Karpas-422 (cell line): ENCODE data around the gene TAB3. TPM values are rescaled to one million over a fixed set of nuclear protein-coding genes. Genes with fewer than 3 reads are reported as not detected.

Source experiments
- DNase-seq: peaks from one replicate; pipeline ENCODE4 v3.0.0-alpha.2; 2015
- H2AFZ ChIP-seq: fragments of 200-600 bp; sonication (generic); 2 replicates; pipeline ENCODE4 v1.6.1; 2014; ENCODE audit warnings: antibody characterized with exemption, low read length, mixed read lengths
- H3K27ac ChIP-seq: fragments of 200-600 bp; sonication (generic); 2 replicates; pipeline ENCODE4 v1.5.1; 2014; ENCODE audit warnings: mild to moderate bottlenecking, low read length, moderate library complexity
- H3K27me3 ChIP-seq: fragments of 200-600 bp; sonication (generic); 2 replicates; pipeline ENCODE4 v1.6.1; 2014; ENCODE audit warnings: low read length, mixed read lengths
- H3K36me3 ChIP-seq: fragments of 200-600 bp; sonication (generic); 2 replicates; pipeline ENCODE4 v1.6.1; 2014; ENCODE audit warnings: low read length, mixed read lengths; ENCODE audit not compliant: insufficient read depth
- H3K4me1 ChIP-seq: fragments of 200-600 bp; sonication (generic); 2 replicates; pipeline ENCODE4 v1.6.1; 2014; ENCODE audit warnings: mild to moderate bottlenecking, low read length, mixed read lengths
- H3K4me2 ChIP-seq: fragments of 200-600 bp; sonication (generic); 2 replicates; pipeline ENCODE4 v1.6.1; 2014; ENCODE audit warnings: low read length, low read depth, mild to moderate bottlenecking; ENCODE audit not compliant: poor library complexity, severe bottlenecking
- H3K4me3 ChIP-seq: fragments of 200-600 bp; sonication (generic); 2 replicates; pipeline ENCODE4 v1.5.1; 2014; ENCODE audit warnings: mild to moderate bottlenecking, antibody characterized with exemption, low read length, mixed read lengths
- H3K79me2 ChIP-seq: fragments of 200-600 bp; sonication (generic); 2 replicates; pipeline ENCODE4 v1.6.1; 2014; ENCODE audit warnings: mild to moderate bottlenecking, low read length, mixed read lengths
- H3K9ac ChIP-seq: fragments of 200-600 bp; sonication (generic); 2 replicates; pipeline ENCODE4 v1.6.0; 2014; ENCODE audit warnings: low read length
- H3K9me2 ChIP-seq: fragments of 200-600 bp; sonication (generic), shearing (Covaris generic); replicated peaks from 2 replicates; pipeline ENCODE4 v1.6.0; 2014; ENCODE audit warnings: mild to moderate bottlenecking, low read length, moderate library complexity; ENCODE audit not compliant: insufficient read depth
- H3K9me3 ChIP-seq: fragments of 300-700, 200-600 bp; sonication (generic); 2 replicates; pipeline ENCODE4 v1.6.1; 2014; ENCODE audit warnings: low read length, mixed read lengths
- H4K20me1 ChIP-seq: fragments of 200-600 bp; sonication (generic); 2 replicates; pipeline ENCODE4 v1.6.1; 2014; ENCODE audit warnings: mild to moderate bottlenecking, antibody characterized with exemption, low read length, low read depth; ENCODE audit not compliant: insufficient read depth
- total RNA-seq: library from RNA; depleted of rRNA; stranded (reverse); fragments of >200 nt; shearing (Covaris generic); gene quantifications from 2 replicates; pipeline ENCODE4 v1.2.3, GENCODE V29; 2014; ENCODE audit warnings: low replicate concordance

Gene TAB3
- total RNA-seq, 1 experiment from 2014 or later: 25.7 TPM

DNA sequence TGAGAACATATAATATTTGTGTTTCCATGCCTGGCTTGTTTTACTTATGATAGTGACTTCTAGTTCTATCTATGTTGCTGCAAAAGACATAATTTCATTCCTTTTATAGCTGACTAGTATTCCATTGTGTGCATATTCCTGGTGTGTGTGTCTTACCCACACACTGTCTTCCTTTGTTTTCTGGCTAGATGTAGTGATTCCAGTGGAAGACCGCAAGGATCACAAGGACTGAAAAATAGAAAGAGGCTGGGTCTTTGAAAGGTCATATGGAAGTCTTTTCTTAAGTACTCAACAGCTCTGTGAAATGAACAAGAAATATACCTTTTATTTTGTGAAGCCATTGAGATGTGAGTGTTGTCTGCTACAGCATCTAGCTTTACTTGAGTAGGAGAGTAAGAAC, 29.4 kb upstream of the TAB3 start:
- Histone ChIP-seq H4K20me1 (no peaks in the 10 kb centered on the region), H3K27ac (no peak overlapping the region), H2AFZ (no peak overlapping the region), H3K36me3 (no peaks in the 10 kb centered on the region), H3K4me2 (no peak overlapping the region), H3K4me3 (no peak overlapping the region), H3K79me2 (no peaks in the 10 kb centered on the region), H3K9ac (no peak overlapping the region), H3K9me2 (no peaks in the 10 kb centered on the region), H3K27me3 (no peaks in the 10 kb centered on the region), H3K4me1 (no peaks in the 10 kb centered on the region), H3K9me3 (no peaks in the 10 kb centered on the region)
- DNase-seq: no peak

DNA sequence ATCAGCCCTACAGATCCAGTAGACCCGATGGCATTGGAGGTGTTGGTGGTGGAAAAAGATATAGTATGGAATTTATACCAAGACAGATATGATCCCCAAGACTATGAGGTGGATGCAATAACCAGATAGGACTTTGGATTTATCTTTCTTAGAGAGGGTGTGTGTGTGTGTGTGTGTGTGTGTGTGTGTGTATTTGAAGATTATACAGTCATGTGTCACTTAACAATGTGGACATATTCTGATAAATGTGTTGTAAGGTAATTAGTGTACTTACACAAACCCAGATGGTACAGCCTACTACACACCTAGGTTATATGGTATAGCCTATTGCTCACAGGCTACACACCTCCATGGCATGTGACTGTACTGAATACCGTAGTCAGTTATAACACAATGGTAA, 24.4 kb upstream of the TAB3 start:
- Histone ChIP-seq H3K4me2 (no peak overlapping the region), H3K9me2 (no peaks in the 10 kb centered on the region), H3K36me3 (no peaks in the 10 kb centered on the region), H3K9me3 (no peaks in the 10 kb centered on the region), H3K79me2 (no peaks in the 10 kb centered on the region), H3K4me3 (no peak overlapping the region), H4K20me1 (no peaks in the 10 kb centered on the region), H3K27ac (no peak overlapping the region), H3K27me3 (no peaks in the 10 kb centered on the region), H2AFZ (no peak overlapping the region), H3K9ac (no peak overlapping the region), H3K4me1 (no peaks in the 10 kb centered on the region)
- DNase-seq: no peak

- no peak overlapping the region for H2AFZ ChIP-seq
- no peak for DNase-seq
- H3K4me3 ChIP-seq: no peak overlapping the region
- H3K9me2 ChIP-seq: no peaks in the 10 kb centered on the region
- no peaks in the 10 kb centered on the region for H3K9me3 ChIP-seq
- H3K4me2 ChIP-seq: no peak overlapping the region
- H3K36me3 ChIP-seq: no peaks in the 10 kb centered on the region
- H3K4me1 ChIP-seq: no peaks in the 10 kb centered on the region
- no peak overlapping the region for H3K9ac ChIP-seq
- no peaks in the 10 kb centered on the region for H4K20me1 ChIP-seq
- H3K27ac ChIP-seq: no peak overlapping the region
- no peaks in the 10 kb centered on the region for H3K79me2 ChIP-seq
- H3K27me3 ChIP-seq: no peaks in the 10 kb centered on the region
Observed at GRCh38 chrX:30910124-30910860, 21.2 kb upstream of the TAB3 start.

DNA sequence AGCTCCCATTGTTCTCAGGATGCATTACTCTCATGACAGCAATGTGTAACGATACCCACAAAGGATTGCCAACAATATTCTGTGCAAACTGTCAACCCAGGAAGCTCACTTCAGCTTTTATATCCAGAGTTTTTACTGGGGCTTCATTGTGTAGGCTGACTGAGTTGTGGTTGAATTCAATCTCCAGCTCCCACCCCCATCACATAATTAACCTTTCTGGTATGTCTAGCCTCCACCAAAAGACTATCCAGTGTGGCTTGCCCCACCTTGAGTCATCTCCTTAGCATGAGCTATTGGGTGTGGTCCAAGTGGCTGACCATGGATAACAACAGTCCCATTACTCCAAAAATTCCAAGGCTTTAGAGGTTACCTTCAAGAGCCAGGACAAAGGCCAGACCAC, 17.7 kb upstream of the TAB3 start:
- DNase-seq: no peak
- no peak overlapping the region for H3K9ac ChIP-seq
- H3K4me2 ChIP-seq: no peak overlapping the region
- no peaks in the 10 kb centered on the region for H3K36me3 ChIP-seq
- H3K27ac ChIP-seq: no peak overlapping the region
- H2AFZ ChIP-seq: no peak overlapping the region
- no peaks in the 10 kb centered on the region for H3K9me2 ChIP-seq
- H3K79me2 ChIP-seq: no peaks in the 10 kb centered on the region
- no peaks in the 10 kb centered on the region for H3K9me3 ChIP-seq
- H3K27me3 ChIP-seq: no peaks in the 10 kb centered on the region
- H3K4me3 ChIP-seq: no peak overlapping the region
- no peaks in the 10 kb centered on the region for H4K20me1 ChIP-seq
- H3K4me1 ChIP-seq: no peaks in the 10 kb centered on the region

GRCh38 chrX:30905321-30905720, 16.3 kb upstream of the TAB3 start:
- no peaks in the 10 kb centered on the region for H3K36me3 ChIP-seq
- no peak overlapping the region for H2AFZ ChIP-seq
- no peak overlapping the region for H3K4me3 ChIP-seq
- no peaks in the 10 kb centered on the region for H4K20me1 ChIP-seq
- H3K9ac ChIP-seq: no peak overlapping the region
- no peak for DNase-seq
- H3K9me3 ChIP-seq: no peaks in the 10 kb centered on the region
- H3K27ac ChIP-seq: no peak overlapping the region
- H3K79me2 ChIP-seq: no peaks in the 10 kb centered on the region
- H3K4me1 ChIP-seq: no peaks in the 10 kb centered on the region
- no peaks in the 10 kb centered on the region for H3K27me3 ChIP-seq
- H3K9me2 ChIP-seq: no peaks in the 10 kb centered on the region
- H3K4me2 ChIP-seq: no peak overlapping the region

DNA sequence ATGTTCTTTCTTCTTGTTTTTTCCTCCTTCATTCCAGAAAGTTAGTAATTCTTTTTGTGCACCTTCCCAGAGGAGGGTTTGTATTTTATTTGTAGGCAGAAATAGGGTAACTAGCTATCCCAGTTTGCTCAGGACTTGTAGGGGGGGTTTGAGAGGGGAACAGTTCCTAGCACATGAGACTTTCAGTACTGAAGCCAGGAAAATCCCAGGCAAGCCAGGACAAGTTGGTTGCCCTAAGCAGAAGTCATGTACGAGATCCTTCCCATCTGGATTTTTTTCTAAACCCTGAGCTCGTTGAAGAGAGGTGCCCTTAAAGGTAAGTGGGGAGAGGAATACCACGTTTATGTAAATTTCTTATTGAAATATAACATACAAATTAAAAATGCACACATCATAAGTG, 15.6 kb upstream of the TAB3 start:
- Histone ChIP-seq H3K27ac (no peak overlapping the region), H3K4me3 (no peak overlapping the region), H3K27me3 (no peaks in the 10 kb centered on the region), H4K20me1 (no peaks in the 10 kb centered on the region), H3K4me1 (no peaks in the 10 kb centered on the region), H3K9me2 (no peaks in the 10 kb centered on the region), H3K79me2 (no peaks in the 10 kb centered on the region), H3K9me3 (no peaks in the 10 kb centered on the region), H3K9ac (no peak overlapping the region), H3K4me2 (no peak overlapping the region), H3K36me3 (no peaks in the 10 kb centered on the region), H2AFZ (no peak overlapping the region)
- no peak for DNase-seq

DNA sequence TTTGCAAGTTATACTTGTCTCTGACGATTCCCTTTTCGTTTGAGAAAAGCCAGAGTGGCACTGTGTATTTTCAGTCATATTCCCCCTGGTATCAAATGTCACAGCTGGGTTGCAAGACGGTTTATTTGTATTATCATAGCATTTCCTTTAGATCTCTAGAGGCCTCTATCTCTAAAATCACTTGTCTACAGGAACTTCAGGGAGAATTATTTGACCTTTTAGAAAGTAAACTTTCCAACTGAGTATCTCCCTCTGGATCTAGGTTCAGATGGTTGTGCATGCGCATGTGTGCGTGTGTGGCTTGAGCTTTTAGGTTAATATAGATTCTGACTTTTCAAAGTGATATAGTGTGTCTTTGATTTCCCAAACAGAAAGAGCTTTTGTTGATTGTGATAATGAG, 15.1 kb upstream of the TAB3 start:
- Histone ChIP-seq H2AFZ (no peak overlapping the region), H3K4me1 (no peaks in the 10 kb centered on the region), H3K9ac (no peak overlapping the region)

GRCh38 chrX:30900227-30900626, 11.2 kb upstream of the TAB3 start:
- H3K4me3 ChIP-seq: no peak overlapping the region
- no peak overlapping the region for H3K27ac ChIP-seq
- no peak overlapping the region for H2AFZ ChIP-seq
- no peak overlapping the region for H3K9ac ChIP-seq
- H3K4me2 ChIP-seq: no peak overlapping the region
- no peaks in the 10 kb centered on the region for H3K36me3 ChIP-seq
- no peaks in the 10 kb centered on the region for H3K27me3 ChIP-seq
- DNase-seq: no peak
- H3K79me2 ChIP-seq: no peaks in the 10 kb centered on the region
- H3K4me1 ChIP-seq: no peaks in the 10 kb centered on the region
- H4K20me1 ChIP-seq: no peaks in the 10 kb centered on the region
- H3K9me3 ChIP-seq: no peaks in the 10 kb centered on the region
- H3K9me2 ChIP-seq: no peaks in the 10 kb centered on the region

More for the DNA sequence above, 15.1 kb upstream of the TAB3 start:
- H3K79me2 ChIP-seq: no peaks in the 10 kb centered on the region
- H3K4me2 ChIP-seq: no peak overlapping the region
- H4K20me1 ChIP-seq: no peaks in the 10 kb centered on the region
- H3K9me3 ChIP-seq: no peaks in the 10 kb centered on the region
- H3K36me3 ChIP-seq: no peaks in the 10 kb centered on the region
- no peak overlapping the region for H3K27ac ChIP-seq
- H3K27me3 ChIP-seq: no peaks in the 10 kb centered on the region
- H3K4me3 ChIP-seq: no peak overlapping the region
- H3K9me2 ChIP-seq: no peaks in the 10 kb centered on the region
- no peak for DNase-seq
